Chondrocyte (in vitro differentiated cells): ENCODE results near the gene GMCL2. TPM values are rescaled to one million over a fixed set of nuclear protein-coding genes. Genes with fewer than 3 reads are reported as not detected.

Experiments used
- DNase-seq: peaks from one replicate; pipeline ENCODE4 v3.0.0; 2021; ENCODE audit warnings: mixed read lengths, low spot score
- H3K27ac Mint-ChIP-seq: one replicate; pipeline ENCODE4 v1.8.0; 2021; ENCODE audit warnings: mild to moderate bottlenecking, moderate library complexity, mixed read lengths; ENCODE audit not compliant: unreplicated experiment
- H3K27me3 Mint-ChIP-seq: 2 replicates; pipeline ENCODE4 v1.8.0; 2021; ENCODE audit warnings: low read depth, mixed read lengths
- H3K36me3 Mint-ChIP-seq: 2 replicates; pipeline ENCODE4 v1.8.0; 2021; ENCODE audit warnings: low read depth, mixed read lengths
- H3K4me1 Mint-ChIP-seq: 2 replicates; pipeline ENCODE4 v1.8.0; 2021; ENCODE audit warnings: low read depth, mild to moderate bottlenecking, mixed read lengths
- H3K4me3 Mint-ChIP-seq: one replicate; pipeline ENCODE4 v1.8.0; 2021; ENCODE audit warnings: mild to moderate bottlenecking, moderate library complexity, mixed read lengths; ENCODE audit not compliant: unreplicated experiment
- H3K9me3 Mint-ChIP-seq: 2 replicates; pipeline ENCODE4 v1.8.0; 2021; ENCODE audit warnings: low read depth, mixed read lengths
- CTCF ChIP-seq: fragments of 200-600 bp; sonication (generic); IDR thresholded peaks from 2 replicates; pipeline ENCODE4 v1.5.0; 2021; ENCODE audit warnings: antibody characterized with exemption, mild to moderate bottlenecking, moderate library complexity
- total RNA-seq: library from RNA; stranded (reverse); gene quantifications from 3 replicates; pipeline ENCODE4 v1.2.1, GENCODE V29; 2021

GMCL2 gene
- total RNA-seq, 1 donor from 2014 or later: not detected

- no peaks in the 10 kb centered on the region for H3K4me1 Mint-ChIP-seq
Observed at GRCh38 chr5:178182158-178182876, 4.9 kb downstream of the GMCL2 start.

GRCh38 chr5:178180141-178180863 is 6.9 kb downstream of the GMCL2 start:
- peaks cover 9% of the 10 kb centered on the region for H3K9me3 Mint-ChIP-seq
- H3K27me3 Mint-ChIP-seq: peaks cover 3% of the 10 kb centered on the region
- H3K27ac Mint-ChIP-seq: no peak overlapping the region
- DNase-seq: no peak
- peaks cover 1% of the 10 kb centered on the region for H3K36me3 Mint-ChIP-seq
- H3K4me1 Mint-ChIP-seq: no peaks in the 10 kb centered on the region
- no peak overlapping the region for H3K4me3 Mint-ChIP-seq
- no peak for TF ChIP-seq CTCF

More at GRCh38 chr5:178182158-178182876, 4.9 kb downstream of the GMCL2 start:
- no peak overlapping the region for H3K4me3 Mint-ChIP-seq
- DNase-seq: no peak
- peaks cover 9% of the 10 kb centered on the region for H3K9me3 Mint-ChIP-seq
- H3K27me3 Mint-ChIP-seq: peaks cover 3% of the 10 kb centered on the region
- peaks cover 1% of the 10 kb centered on the region for H3K36me3 Mint-ChIP-seq
- no peak for TF ChIP-seq CTCF
- H3K27ac Mint-ChIP-seq: no peak overlapping the region

GRCh38 chr5:178177569-178177968 is 9.6 kb downstream of the GMCL2 start:
- no peak for TF ChIP-seq CTCF
- Mint-ChIP-seq H3K4me3 (no peak overlapping the region), H3K27me3 (peaks cover 3% of the 10 kb centered on the region), H3K27ac (no peak overlapping the region), H3K9me3 (peaks cover 9% of the 10 kb centered on the region), H3K4me1 (no peaks in the 10 kb centered on the region), H3K36me3 (peaks cover 1% of the 10 kb centered on the region)
- no peak for DNase-seq

DNA sequence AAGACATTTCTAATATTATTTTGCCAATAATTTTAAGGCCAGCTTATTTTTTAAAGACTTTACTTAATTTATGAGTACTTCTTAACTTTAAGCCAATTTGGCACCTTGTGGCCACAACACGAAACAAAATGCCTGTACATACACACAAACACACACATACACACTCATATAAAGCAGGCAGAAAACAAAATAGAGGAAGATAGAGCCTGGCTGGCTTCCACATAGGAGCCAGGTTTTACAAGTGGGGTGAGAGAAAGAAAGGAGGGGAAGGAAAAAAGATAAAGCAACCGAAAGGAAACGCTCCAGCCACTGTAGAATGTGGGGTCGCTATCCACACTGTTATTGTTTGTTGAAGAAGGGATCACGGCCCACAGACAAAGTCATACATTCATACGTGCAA is 10.4 kb downstream of the GMCL2 start:
- Mint-ChIP-seq H3K27me3 (peaks cover 3% of the 10 kb centered on the region), H3K36me3 (peaks cover 1% of the 10 kb centered on the region), H3K4me1 (no peaks in the 10 kb centered on the region), H3K4me3 (no peak overlapping the region), H3K27ac (no peak overlapping the region), H3K9me3 (peaks cover 9% of the 10 kb centered on the region)
- no peak for TF ChIP-seq CTCF
- no peak for DNase-seq

- Mint-ChIP-seq H3K36me3 (peaks cover 1% of the 10 kb centered on the region), H3K27ac (no peak overlapping the region), H3K27me3 (no peaks in the 10 kb centered on the region), H3K9me3 (peaks cover 5% of the 10 kb centered on the region), H3K4me3 (no peak overlapping the region), H3K4me1 (no peaks in the 10 kb centered on the region)
- no peak for TF ChIP-seq CTCF
- DNase-seq: no peak
Observed at GRCh38 chr5:178174456-178174855, 12.7 kb downstream of the GMCL2 start.
